Spleen (tissue), 11 donors: ENCODE results near the gene HNF1B. TPM values are rescaled to one million over a fixed set of nuclear protein-coding genes. Genes with fewer than 3 reads are reported as not detected.

Source experiments
- DNase-seq: peaks from one replicate; pipeline ENCODE4 v3.0.0-alpha.2; 2020
- H3K27ac ChIP-seq, 8 donors: fragments of 200-600 bp; sonication (generic) in 7 of 8; 1 replicate in 4 of 8; 2 replicates in 4 of 8; pipeline versions ENCODE4 v1.5.0 to v1.8.0; 2016 to 2021; ENCODE audit warnings: inconsistent platforms in 4 of 8, mild to moderate bottlenecking in 4 of 8, moderate library complexity in 1 of 8
- H3K27me3 ChIP-seq, 7 donors: fragments of 200-600 bp; sonication (generic) in 6 of 7; replicated peaks in 1 of 7; 1 replicate in 4 of 7; 2 replicates in 3 of 7; pipeline versions ENCODE4 v1.5.0 to v1.8.0; 2016 to 2021; ENCODE audit warnings: inconsistent platforms in 3 of 7, mild to moderate bottlenecking in 1 of 7
- H3K36me3 ChIP-seq, 6 donors: fragments of 200-600 bp; sonication (generic) in 5 of 6; 1 replicate in 4 of 6; 2 replicates in 2 of 6; pipeline versions ENCODE4 v1.5.0 to v1.8.0; 2016 to 2021; ENCODE audit warnings: inconsistent platforms in 2 of 6
- H3K4me1 ChIP-seq, 6 donors: fragments of 200-600 bp; sonication (generic) in 5 of 6; 1 replicate in 3 of 6; 2 replicates in 3 of 6; pipeline versions ENCODE4 v1.5.0 to v1.8.0; 2016 to 2021; ENCODE audit warnings: inconsistent platforms in 3 of 6
- H3K4me3 ChIP-seq, 8 donors: fragments of 200-600 bp; sonication (generic) in 7 of 8; 1 replicate in 4 of 8; 2 replicates in 4 of 8; pipeline versions ENCODE4 v1.5.0 to v1.8.0; 2016 to 2021; ENCODE audit warnings: inconsistent platforms in 4 of 8, mild to moderate bottlenecking in 4 of 8, moderate library complexity in 2 of 8
- H3K9me3 ChIP-seq, 8 donors: fragments of 200-600 bp; sonication (generic) in 7 of 8; 1 replicate in 4 of 8; 2 replicates in 4 of 8; pipeline versions ENCODE4 v1.5.0 to v1.8.0; 2016 to 2021; ENCODE audit warnings: inconsistent platforms in 4 of 8
- CTCF ChIP-seq, 11 experiments: fragments of 200-600 bp in 7 of 11; fragments of 450-650 bp in 4 of 11; sonication (generic) in 4 of 11; IDR thresholded peaks in 8 of 11; conservative IDR thresholded peaks in 3 of 11; 1 replicate in 7 of 11; 2 replicates in 4 of 11; pipeline versions ENCODE4 v1.4.0 to v1.8.0; 2016 to 2021; ENCODE audit warnings: antibody characterized with exemption in 11 of 11, inconsistent platforms in 4 of 11, mild to moderate bottlenecking in 1 of 11
- POLR2A ChIP-seq, 3 donors: fragments of 450-650 bp; IDR thresholded peaks; one replicate each; pipeline ENCODE4 v1.5.1; 2017; ENCODE audit warnings: antibody characterized with exemption in 3 of 3, mild to moderate bottlenecking in 1 of 3
- POLR2AphosphoS5 ChIP-seq, 3 donors: sonication (generic); formaldehyde crosslinking; IDR thresholded peaks; one replicate each; pipeline ENCODE4 v1.5.1; 2017; ENCODE audit warnings: antibody characterized with exemption in 3 of 3
- WGBS, 5 donors: extraction: QIAGEN DNeasy Blood & Tissue Kit in 3 of 5; methylation state at CpG; one replicate each; pipeline versions ENCODE4 v1.1.5 to v1.1.7; 2013 to 2018; 5-methylcytosine and 5-hydroxymethylcytosine counted together
- intact Hi-C: fragments of 100-400 bp; cut with DNase I; formaldehyde crosslinking; loops from one replicate; pipeline ENCODE4 v1.15.0; 2023; ENCODE audit warnings: low total_unique reads
- polyA plus RNA-seq, 3 donors: library from polyadenylated mRNA; stranded (reverse); fragments of 200-250 nt; gene quantifications; one replicate each; pipeline ENCODE4 v1.2.1, GENCODE V29; 2013
- total RNA-seq, 7 donors: library from RNA; depleted of rRNA in 3 of 7; stranded (reverse); fragments of >200 nt in 3 of 7; fragmentation: NEBNext Ultra II Directional in 4 of 7; extraction: Animal tissue kit (Norgen Biotek cat#: 25700) in 4 of 7; gene quantifications; one replicate each; pipeline versions ENCODE4 v1.1.0 to v1.2.1, GENCODE V29; 2016 to 2021
- donor health status: healthy with polysubstance abuse.
- donor health status: DM: no; HTN: no; CAD: no; lungs with moderate emphysema.
- donor health status: DM: no; HTN: no; CAD: no.
- donor health status: Bipolar disorder and iron deficiency.
- donor health status: healthy.
- donor health status: DM: no; HTN: no; CAD: no.
- donor health status: DM: yes; HTN: yes; CAD: no.

Gene HNF1B
- total and polyA plus RNA-seq, 10 donors = 0.06 to 0.12 (median 0.07) TPM; not detected in 7

- peak overlapping the region in 6 of 8 donors; percentile 3 to 59 (median 26) for H3K4me3 ChIP-seq
- H3K27ac ChIP-seq = no peak overlapping the region
- H3K4me1 ChIP-seq = peaks cover 33 to 54% (median 44%) of the 10 kb centered on the region in 6 donors
- WGBS, 5 donors = 5 to 11% (median 7%) methylated on average over 7 to 21 of the region's 21 CpGs
- no peak for TF ChIP-seq POLR2A (IDR thresholded peaks at IDR 0.05)
- no peak for TF ChIP-seq CTCF (IDR thresholded peaks at IDR 0.05 in 8 of 11, conservative IDR thresholded peaks at IDR 0.05 in 3 of 11)
- no peaks in the 10 kb centered on the region for H3K36me3 ChIP-seq
- H3K9me3 ChIP-seq = no peaks in the 10 kb centered on the region
- no peak for DNase-seq
- intact Hi-C loops = no loop called here
- H3K27me3 ChIP-seq = peaks cover 20 to 99% (median 83%) of the 10 kb centered on the region in 7 donors
Measured at GRCh38 chr17:37744633-37744927, 279 bp downstream of the HNF1B start.

GRCh38 chr17:37743875-37744632 is 805 bp downstream of the HNF1B start:
- DNase-seq = no peak
- H3K4me1 ChIP-seq = peaks cover 33 to 54% (median 44%) of the 10 kb centered on the region in 6 donors
- no peaks in the 10 kb centered on the region for H3K36me3 ChIP-seq
- H3K27ac ChIP-seq = no peak overlapping the region
- peaks cover 24 to 99% (median 88%) of the 10 kb centered on the region in 7 donors for H3K27me3 ChIP-seq
- 3 to 4% (median 3%) methylated on average over 10 to 61 of the region's 61 CpGs for WGBS, 5 donors
- TF ChIP-seq CTCF (IDR thresholded peaks at IDR 0.05 in 8 of 11, conservative IDR thresholded peaks at IDR 0.05 in 3 of 11) = no peak
- TF ChIP-seq POLR2AphosphoS5 (IDR thresholded peaks at IDR 0.05) = no peak
- no peak for TF ChIP-seq POLR2A (IDR thresholded peaks at IDR 0.05)
- peak overlapping the region in 7 of 8 donors; percentile 3 to 59 (median 32) for H3K4me3 ChIP-seq
- H3K9me3 ChIP-seq = no peaks in the 10 kb centered on the region
- intact Hi-C loops = no loop called here

DNA sequence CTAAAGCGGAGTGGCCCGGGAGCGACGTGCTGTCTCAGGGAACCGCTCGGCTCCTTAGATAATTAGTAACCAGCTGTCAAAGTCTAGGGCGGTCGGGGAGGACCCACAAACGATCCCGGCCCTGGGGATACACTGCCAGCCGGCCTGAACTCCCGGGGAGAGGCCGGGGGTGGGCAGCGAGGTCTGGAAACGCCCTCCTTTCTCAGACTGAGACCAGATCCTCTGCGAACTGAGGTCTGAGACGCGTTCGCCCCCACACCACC is 1.3 kb downstream of the HNF1B start:
- Histone ChIP-seq H3K4me3 (peak overlapping the region in 6 of 8 donors; percentile 4 to 59 (median 32)), H3K36me3 (no peaks in the 10 kb centered on the region), H3K27me3 (peaks cover 25 to 100% (median 93%) of the 10 kb centered on the region in 7 donors), H3K27ac (no peak overlapping the region), H3K9me3 (no peaks in the 10 kb centered on the region), H3K4me1 (peaks cover 33 to 54% (median 44%) of the 10 kb centered on the region in 6 donors)
- TF ChIP-seq CTCF (IDR thresholded peaks at IDR 0.05 in 8 of 11, conservative IDR thresholded peaks at IDR 0.05 in 3 of 11) (no peak), POLR2A (IDR thresholded peaks at IDR 0.05) (no peak), POLR2AphosphoS5 (IDR thresholded peaks at IDR 0.05) (no peak)
- intact Hi-C loops = no loop called here
- 1 to 2% (median 1%) methylated on average over 12 to 19 of the region's 19 CpGs for WGBS, 5 donors
- no peak for DNase-seq

DNA sequence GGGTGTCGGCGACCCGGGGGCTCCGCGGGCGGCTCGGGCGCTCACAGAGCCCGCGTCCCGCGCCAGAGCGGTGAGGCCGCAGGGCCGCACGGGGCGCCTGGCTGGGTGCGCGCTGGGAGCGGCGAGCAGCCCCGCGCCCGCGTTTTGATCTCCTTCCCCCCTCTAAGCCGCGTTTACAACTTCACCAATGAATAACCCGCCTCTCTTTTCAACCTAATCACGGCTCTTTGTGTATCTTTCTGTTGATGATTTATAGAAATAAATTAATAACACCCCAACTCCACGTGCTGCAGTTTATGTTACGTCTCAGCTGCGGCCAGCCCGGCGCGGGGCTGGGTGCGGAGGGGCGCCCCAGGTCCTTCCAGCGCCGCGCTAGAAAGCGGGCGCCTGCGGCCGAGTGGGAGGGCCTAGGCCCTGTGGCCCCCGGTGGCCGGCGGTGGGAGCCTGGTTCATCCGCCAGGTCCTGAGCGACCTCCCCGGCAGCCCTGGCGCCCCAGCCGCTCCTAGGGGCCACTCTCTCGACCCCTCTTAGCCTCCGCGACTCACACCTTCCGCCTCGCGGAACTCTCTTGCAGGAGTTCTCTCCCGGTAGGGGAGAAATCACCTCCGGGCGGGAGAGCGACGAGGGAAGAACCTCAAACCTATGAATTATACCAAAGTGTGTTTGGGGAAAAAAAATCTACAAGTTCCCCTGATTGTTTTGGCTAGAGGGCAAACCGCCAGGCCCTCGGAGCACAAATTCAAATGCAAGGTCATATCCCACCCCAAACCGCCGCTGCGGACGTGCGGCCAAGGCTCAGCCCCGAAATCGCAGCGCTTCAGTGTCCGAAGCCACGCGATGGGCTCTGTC is 1.9 kb downstream of the HNF1B start:
- H3K9me3 ChIP-seq = no peaks in the 10 kb centered on the region
- intact Hi-C loops = no loop called here
- no peaks in the 10 kb centered on the region for H3K36me3 ChIP-seq
- 2 to 6% (median 3%) methylated on average over 61 to 76 of the region's 76 CpGs for WGBS, 5 donors
- peaks cover 25 to 100% (median 96%) of the 10 kb centered on the region in 7 donors for H3K27me3 ChIP-seq
- peaks cover 33 to 54% (median 44%) of the 10 kb centered on the region in 6 donors for H3K4me1 ChIP-seq
- no peak overlapping the region for H3K27ac ChIP-seq
- DNase-seq = no peak
- H3K4me3 ChIP-seq = peak overlapping the region in 7 of 8 donors; percentile 4 to 59 (median 32)
- TF ChIP-seq CTCF (IDR thresholded peaks at IDR 0.05 in 8 of 11, conservative IDR thresholded peaks at IDR 0.05 in 3 of 11) (no peak), POLR2A (IDR thresholded peaks at IDR 0.05) (no peak), POLR2AphosphoS5 (IDR thresholded peaks at IDR 0.05) (no peak)
